ENCODE measurements around the gene AVPR2.

DNA sequence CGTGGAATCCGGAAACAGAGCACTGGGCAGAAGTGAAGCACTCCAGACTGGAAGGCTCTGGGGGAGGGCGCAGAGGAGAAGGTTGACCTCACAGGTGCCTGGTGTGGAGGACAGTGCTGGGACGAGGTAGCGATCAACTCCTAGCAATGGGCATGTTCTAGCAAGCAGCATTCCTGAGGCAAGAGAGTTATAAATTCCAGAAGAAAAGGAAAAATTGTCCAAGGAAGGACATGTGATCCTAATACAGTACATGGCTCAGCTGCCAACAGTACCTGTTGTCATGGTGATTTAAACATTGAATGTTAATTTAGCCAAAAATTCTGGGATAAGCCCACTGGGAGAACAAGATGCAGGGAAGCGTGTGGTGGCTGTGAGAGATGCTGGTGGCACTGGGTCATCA lies 13.4 kb downstream of the AVPR2 start:
- TF ChIP-seq, protein P1, sequence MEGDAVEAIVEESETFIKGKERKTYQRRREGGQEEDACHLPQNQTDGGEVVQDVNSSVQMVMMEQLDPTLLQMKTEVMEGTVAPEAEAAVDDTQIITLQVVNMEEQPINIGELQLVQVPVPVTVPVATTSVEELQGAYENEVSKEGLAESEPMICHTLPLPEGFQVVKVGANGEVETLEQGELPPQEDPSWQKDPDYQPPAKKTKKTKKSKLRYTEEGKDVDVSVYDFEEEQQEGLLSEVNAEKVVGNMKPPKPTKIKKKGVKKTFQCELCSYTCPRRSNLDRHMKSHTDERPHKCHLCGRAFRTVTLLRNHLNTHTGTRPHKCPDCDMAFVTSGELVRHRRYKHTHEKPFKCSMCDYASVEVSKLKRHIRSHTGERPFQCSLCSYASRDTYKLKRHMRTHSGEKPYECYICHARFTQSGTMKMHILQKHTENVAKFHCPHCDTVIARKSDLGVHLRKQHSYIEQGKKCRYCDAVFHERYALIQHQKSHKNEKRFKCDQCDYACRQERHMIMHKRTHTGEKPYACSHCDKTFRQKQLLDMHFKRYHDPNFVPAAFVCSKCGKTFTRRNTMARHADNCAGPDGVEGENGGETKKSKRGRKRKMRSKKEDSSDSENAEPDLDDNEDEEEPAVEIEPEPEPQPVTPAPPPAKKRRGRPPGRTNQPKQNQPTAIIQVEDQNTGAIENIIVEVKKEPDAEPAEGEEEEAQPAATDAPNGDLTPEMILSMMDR (IDR thresholded peaks at IDR 0.05) = no peak
- no peak for TF ChIP-seq POLR2AphosphoS5 (IDR thresholded peaks at IDR 0.05; ENCODE audit: low read depth, low read length)
- TF ChIP-seq, protein P2, sequence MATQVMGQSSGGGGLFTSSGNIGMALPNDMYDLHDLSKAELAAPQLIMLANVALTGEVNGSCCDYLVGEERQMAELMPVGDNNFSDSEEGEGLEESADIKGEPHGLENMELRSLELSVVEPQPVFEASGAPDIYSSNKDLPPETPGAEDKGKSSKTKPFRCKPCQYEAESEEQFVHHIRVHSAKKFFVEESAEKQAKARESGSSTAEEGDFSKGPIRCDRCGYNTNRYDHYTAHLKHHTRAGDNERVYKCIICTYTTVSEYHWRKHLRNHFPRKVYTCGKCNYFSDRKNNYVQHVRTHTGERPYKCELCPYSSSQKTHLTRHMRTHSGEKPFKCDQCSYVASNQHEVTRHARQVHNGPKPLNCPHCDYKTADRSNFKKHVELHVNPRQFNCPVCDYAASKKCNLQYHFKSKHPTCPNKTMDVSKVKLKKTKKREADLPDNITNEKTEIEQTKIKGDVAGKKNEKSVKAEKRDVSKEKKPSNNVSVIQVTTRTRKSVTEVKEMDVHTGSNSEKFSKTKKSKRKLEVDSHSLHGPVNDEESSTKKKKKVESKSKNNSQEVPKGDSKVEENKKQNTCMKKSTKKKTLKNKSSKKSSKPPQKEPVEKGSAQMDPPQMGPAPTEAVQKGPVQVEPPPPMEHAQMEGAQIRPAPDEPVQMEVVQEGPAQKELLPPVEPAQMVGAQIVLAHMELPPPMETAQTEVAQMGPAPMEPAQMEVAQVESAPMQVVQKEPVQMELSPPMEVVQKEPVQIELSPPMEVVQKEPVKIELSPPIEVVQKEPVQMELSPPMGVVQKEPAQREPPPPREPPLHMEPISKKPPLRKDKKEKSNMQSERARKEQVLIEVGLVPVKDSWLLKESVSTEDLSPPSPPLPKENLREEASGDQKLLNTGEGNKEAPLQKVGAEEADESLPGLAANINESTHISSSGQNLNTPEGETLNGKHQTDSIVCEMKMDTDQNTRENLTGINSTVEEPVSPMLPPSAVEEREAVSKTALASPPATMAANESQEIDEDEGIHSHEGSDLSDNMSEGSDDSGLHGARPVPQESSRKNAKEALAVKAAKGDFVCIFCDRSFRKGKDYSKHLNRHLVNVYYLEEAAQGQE (IDR thresholded peaks at IDR 0.05; ENCODE audit: insufficient read depth in 1 of 2, low read depth in 2 of 2, low read length in 1 of 2) = no peak
